HG02610 (cell line): ENCODE measurements around the gene SPATA16.
"Not testable (repeated sequence)": the region's sequence is repeated elsewhere in the genome, so short reads cannot be mapped to it uniquely, and the experiment has no call there.

Source experiments
- ATAC-seq: cut with Tn5 transposase; IDR thresholded peaks from one replicate; pipeline ENCODE4 v1.9.1; 2021; ENCODE audit warnings: mild to moderate bottlenecking, moderate library complexity; ENCODE audit not compliant: unreplicated experiment

SPATA16 gene

GRCh38 chr3:172892158-172892557, 248.9 kb downstream of the SPATA16 start:
- ATAC-seq, result no peak

- ATAC-seq, result no peak
These were observed 255.3 kb downstream of the SPATA16 start for GRCh38 chr3:172885704-172886103.

DNA sequence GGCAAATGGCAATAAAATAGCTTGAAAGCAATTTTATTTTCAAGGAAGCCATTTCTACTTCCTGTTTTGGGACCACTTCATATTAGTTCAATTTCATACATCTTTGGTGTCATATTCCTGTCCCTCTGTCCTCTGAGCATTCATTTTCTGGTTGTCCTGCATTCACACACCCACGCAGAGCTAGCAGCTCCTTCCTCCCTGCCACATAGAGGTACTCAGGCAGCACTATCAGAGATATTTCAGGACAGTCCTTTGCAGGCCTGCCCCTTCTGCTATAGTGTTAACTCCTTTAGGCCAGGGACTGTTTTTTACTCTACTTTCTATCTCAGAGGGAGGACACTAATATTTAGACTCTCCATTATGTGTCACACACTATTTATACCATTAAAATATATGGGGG, 258.5 kb downstream of the SPATA16 start:
- ATAC-seq, result no peak

DNA sequence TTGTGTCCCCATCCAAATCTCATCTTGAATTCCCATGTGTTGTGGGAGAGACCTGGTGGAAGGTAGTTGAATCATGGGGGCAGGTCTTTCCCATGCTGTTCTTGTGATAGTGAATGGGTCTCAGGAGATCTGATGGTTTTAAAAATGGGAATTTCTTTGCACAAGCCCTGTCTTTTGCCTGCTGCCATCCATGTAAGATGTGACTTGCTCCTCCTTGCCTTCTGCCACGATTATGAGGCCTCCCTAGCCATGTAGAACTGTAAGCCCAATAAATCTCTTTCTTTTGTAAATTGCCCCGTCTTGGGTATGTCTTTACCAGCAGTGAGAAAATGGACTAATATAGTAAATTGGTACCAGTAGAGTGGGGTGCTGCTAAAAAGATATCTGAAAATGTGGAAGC, 261.7 kb downstream of the SPATA16 start:
- ATAC-seq, result not testable (repeated sequence)

- no peak for ATAC-seq
These were observed 264.0 kb downstream of the SPATA16 start for GRCh38 chr3:172877011-172877410.

GRCh38 chr3:172876297-172876696, 264.7 kb downstream of the SPATA16 start:
- no peak for ATAC-seq

DNA sequence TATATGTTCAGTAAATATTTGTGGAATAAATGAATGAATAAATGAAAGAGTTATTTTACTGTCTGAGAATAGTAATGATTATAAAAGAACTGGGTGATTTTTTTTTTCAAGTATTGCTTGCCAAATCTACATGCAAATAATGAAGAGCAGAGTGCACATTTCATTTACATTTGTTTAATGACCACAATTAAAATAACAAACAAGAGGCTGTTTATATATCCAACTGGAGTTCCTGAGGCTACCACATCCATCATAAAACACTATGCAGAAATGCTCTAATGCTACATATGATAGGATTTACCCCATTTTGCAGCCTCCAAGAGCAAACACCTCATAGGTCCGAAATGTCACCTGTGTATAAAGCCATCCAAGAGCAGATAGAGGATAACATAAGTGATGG, 266.0 kb downstream of the SPATA16 start:
- no peak for ATAC-seq

GRCh38 chr3:172869784-172870518, 271.1 kb downstream of the SPATA16 start:
- no peak for ATAC-seq

- no peak for ATAC-seq
These were observed 271.7 kb downstream of the SPATA16 start for GRCh38 chr3:172869368-172869771.

- no peak for ATAC-seq
These were observed 272.3 kb downstream of the SPATA16 start for GRCh38 chr3:172868582-172869200.

- ATAC-seq, result not testable (repeated sequence)
These were observed 274.2 kb downstream of the SPATA16 start for GRCh38 chr3:172866726-172867350.

GRCh38 chr3:172859041-172859440, 282.0 kb downstream of the SPATA16 start:
- no peak for ATAC-seq

DNA sequence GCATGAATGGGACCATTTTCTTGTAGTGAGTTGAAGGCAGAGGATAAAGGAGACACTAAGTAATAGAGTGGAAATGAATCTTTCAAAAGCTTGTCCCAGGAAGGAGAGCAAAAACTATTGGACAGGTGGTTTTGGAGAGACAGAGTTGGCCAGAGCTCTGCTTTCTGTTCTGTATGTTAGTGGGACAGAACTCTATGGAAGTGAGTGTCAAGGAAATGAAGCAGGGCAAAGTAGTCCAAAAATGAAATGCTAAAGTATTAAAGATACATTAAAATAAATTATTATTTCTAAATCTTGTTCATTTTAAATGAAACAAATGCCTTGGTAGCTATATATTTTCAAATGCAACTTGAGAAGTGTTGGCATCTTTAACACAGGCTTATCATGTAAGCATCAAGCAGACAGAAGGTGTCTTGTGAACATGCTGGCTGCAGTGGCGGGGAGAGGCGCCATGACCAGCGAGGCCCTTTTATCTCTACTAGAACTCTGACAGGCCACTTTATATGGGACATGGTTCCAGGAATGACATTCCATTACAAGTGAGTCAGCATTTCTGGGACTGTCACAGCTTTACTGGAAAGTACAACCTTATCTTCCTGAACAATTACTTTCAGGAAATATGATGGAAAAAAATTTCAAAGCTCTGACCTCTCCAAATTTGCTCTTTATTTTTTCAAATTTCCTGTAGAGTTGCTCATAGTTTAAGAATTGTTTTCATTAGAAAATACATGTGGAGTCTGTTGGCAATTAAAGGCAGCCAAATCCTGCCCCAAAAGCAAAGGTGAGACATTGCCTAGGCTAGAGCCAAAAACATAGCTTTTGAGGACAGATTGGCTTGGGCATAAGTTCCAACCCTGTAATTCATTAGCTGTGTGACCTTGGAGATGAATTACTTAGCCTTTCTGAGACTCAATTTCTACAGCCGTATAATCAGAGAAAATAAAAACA, 284.0 kb downstream of the SPATA16 start:
- ATAC-seq, result no peak

DNA sequence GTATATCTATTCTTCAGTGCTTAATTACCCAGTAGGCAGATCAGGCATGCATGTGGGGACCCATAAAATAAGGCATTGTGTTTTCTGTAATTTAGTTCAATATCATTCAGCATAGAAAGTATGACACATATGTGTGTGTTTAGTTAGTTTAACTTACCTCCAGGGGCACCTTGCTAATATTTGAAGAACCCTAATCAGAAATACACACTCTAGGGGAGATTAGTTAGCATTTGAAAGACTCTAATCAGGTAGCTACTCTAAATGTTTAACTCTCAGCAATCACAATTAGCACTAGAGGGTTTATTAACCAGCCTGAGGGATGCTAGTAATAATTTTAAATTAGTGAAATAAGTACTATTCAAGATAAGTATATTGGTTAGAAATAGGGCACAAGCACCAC, 286.0 kb downstream of the SPATA16 start:
- no peak for ATAC-seq

DNA sequence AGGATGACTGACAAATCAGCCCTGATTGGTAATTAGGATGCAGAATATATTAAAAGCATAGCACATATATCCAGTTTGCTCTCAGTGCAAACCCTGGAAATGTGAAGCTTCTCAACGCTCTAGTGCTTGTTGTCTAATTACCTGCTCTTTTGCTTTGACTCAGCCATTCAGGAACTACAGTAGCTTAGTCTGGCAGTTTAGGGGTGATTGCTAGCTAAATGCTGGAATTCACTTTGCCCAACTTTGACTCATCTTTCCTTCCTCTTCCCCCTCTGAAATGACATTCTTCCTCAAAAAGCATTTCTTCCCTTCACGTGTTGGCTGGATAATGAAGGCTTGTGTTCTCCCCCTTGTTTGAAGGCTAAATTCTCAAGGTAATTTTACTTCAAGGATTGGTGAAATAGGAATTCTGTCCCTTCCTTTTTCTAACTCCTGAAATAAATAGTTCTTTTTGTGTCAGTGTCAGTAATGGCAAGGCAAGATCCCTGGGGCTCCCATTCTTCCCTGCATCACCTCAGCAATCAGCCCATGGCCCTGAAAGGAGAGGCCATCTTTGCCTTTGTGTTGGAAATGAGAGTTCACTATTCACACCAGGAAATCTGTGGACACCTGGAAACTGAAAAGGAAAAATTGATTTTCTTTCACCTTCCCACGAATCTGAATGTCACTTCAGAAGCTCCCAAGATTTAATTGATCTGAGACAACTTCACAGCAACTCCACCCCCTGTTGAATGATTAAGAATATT, 286.9 kb downstream of the SPATA16 start:
- no peak for ATAC-seq

DNA sequence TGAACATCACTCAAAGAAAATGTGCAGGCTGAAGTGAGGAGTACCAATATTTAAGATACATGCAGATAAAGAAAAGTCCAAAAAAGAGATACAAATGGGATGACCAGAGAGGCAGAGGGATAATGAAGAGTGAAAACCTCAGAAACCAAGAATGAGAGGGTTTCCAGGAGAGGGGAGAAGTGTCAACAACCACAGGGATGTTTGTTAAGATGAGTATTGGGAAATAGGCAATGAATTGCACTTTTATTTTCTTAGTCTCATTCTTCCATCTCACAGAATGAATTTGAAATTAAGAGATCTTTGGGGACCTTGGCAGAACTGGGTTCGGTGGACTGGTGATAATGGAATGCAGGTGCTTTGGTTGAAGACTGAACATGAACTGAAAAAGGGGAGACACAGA, 288.0 kb downstream of the SPATA16 start:
- no peak for ATAC-seq

GRCh38 chr3:172848910-172849309, 292.1 kb downstream of the SPATA16 start:
- no peak for ATAC-seq

- no peak for ATAC-seq
These were observed 293.7 kb downstream of the SPATA16 start for GRCh38 chr3:172847292-172847691.

DNA sequence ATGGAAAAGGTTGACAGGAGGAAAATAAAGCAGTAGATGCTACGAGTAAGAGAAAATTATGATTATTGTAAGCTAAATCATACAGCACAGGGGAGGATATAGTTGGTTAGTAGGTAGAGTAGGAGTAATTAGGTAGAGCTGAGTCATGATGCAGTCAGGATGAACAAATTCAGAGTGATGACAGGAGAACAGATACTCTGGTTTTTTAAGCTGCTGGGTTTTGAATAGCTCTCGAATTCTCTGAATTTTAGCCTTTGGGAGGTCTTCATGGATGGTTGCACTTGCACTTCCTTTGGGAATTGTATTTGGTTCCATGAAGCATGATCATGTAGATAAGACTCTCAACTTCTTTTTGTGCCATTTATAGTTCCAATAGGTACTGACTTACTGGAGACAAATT, 294.3 kb downstream of the SPATA16 start:
- no peak for ATAC-seq

DNA sequence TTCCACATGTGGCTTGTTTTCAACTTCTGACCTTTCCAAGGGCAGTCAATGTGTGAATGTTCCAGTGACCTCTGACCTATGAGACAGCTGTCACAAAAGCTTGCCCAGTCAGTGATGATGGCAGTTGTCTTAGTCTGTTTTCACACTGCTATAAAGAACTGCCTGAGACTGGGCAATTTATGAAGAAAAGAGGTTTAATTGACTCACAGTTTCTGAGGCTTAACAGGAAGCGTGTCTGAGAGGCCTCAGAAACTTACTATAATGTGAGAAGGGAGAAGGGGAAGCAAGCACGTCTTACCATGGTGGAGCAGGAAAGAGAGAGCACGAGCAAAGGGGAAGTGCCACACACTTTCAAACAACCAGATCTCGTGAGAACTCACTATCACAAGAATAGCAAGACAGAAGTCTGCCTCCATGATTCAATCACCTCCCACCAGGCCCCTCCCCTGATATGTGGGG, 294.9 kb downstream of the SPATA16 start:
- ATAC-seq, result no peak
